GM19023 (cell line): ENCODE data around the gene HMG20B.
"Not testable (repeated sequence)": the region's sequence is repeated elsewhere in the genome, so short reads cannot be mapped to it uniquely, and the experiment has no call there.

Experiments used
- ATAC-seq: cut with Tn5 transposase; IDR thresholded peaks from one replicate; pipeline ENCODE4 v1.9.1; 2021; ENCODE audit warnings: mild to moderate bottlenecking, moderate library complexity; ENCODE audit not compliant: unreplicated experiment

Gene HMG20B

GRCh38 chr19:3572855-3573161, at the start of gene HMG20B:
TSS of gene HMG20B (plus strand) at chr19:3572944. CDS start at chr19:3573310, 366 bp downstream.
- no peak for ATAC-seq

DNA sequence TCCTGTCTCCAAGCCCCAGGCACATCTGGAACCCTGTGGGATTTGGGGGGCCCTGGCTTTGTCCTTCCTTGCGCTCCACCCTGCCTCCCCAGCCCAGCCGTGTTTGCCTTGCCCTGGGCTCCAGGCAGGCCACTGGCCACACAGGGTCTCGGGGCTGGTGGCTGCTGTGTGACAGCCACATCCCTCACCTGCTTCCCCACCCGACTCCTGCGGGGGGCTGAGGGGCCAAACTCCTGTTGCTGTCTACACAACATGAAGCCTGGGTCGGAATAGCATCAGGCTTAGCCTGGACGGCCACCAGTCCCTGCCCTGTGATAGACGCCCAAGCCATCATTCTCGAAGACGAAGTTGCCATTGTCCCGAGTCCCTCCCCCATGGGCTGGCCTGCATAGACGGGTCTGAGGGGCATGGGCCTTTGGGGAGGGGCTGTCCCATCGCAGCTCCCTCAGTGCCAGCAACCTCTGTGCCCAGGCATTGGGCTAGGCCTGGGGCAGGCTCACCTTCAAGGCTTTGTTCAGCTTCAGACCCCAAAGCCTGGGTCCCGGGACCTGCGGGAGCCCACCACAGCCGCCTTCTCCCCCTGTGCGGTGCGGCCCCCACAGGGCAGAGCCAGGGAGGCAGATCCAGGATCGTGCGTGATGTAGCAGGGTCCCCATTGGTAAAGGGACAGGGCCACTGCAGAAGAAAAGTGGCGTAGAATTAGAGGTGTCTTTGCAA, 49.2 kb upstream of the HMG20B start:
- no peak for ATAC-seq

- no peak for ATAC-seq
Observed at GRCh38 chr19:3524078-3524842, 48.5 kb upstream of the HMG20B start.

DNA sequence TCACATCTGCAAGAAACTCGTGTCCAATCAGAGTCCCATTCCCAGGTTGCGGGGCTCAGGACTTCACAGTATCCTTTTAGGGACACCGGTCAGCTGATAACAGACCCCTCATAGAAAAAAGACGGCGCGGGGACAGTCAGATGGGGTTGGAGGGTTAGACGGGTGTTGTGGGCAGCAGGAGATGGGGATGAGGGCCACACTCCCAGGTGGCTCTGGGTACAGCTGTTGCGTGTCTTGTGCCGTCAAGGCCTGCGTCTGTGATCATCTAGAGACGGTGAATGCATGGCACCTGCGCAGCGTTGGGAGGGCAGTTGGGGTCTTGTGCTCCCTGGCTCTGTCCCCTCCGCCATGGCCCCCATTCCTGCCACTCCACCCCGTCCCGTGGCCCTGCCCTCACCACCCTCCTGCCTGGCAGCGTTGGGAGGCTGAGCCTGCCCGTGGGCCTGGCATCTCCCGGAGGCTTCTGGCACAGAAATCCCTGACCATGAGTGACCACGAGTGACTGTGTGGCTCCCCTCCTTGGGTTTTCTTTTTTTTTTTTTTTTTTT, 47.8 kb upstream of the HMG20B start:
- no peak for ATAC-seq

DNA sequence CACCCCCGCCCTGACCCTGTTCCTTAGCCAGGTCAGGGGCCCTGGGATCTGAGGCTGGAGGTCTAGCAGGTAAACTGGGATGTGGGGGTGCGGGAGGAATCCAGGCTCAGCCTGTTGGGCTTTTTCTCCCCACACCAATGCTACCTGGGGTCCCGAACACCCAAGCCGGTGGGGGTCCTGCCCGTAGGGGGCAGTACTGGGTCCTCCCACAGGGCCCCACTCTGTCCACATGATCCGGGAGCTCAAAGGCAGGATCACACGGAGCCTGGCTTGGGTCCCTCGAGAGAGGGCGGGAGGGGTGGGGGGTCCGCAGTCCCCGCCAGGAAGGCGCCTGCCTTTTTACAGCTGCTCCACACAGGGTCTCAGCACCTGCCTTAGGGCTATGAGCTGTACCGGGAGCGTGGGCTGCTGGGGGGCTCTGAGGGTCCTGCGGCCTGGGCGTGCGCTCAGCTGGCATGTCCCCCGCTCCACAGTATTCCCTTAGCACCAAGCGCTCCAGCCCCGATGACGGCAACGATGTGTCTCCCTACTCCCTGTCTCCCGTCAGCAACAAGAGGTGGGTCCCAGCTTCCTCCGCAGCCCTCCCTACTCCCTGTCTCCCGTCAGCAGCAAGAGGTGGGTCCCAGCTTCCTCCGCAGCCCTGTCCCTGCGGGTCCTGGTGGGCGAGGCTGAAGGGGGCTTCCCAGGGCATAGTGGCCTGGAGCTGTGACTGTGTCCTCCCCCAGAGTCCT, 46.1 kb upstream of the HMG20B start:
- ATAC-seq: no peak

DNA sequence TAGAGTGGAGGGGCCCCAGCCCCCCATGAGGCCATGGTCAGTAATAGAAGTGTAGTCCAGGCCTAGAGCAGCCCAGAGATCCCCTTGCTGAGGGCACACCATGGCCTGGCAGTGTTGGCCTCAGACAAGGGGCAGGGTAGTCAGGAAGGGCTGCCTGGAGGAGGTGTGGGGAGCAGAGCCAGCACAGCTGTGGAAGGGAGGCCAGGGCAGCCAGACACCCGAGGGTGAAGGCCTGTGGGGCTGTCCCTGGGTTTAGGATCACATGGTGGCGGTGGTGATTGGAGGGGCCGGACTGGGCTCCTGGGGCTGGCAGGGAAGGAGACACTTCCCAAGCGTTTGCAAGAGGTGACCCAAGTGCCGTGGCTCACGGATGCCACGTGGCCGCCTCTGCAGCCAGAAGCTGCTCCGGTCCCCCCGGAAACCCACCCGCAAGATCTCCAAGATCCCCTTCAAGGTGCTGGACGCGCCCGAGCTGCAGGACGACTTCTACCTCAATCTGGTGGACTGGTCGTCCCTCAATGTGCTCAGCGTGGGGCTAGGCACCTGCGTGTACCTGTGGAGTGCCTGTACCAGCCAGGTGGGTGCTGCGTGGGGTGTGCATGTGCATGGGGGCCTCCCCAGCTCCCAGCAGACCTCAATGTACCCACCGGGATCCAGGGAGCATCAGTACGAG, 45.4 kb upstream of the HMG20B start:
- no peak for ATAC-seq

DNA sequence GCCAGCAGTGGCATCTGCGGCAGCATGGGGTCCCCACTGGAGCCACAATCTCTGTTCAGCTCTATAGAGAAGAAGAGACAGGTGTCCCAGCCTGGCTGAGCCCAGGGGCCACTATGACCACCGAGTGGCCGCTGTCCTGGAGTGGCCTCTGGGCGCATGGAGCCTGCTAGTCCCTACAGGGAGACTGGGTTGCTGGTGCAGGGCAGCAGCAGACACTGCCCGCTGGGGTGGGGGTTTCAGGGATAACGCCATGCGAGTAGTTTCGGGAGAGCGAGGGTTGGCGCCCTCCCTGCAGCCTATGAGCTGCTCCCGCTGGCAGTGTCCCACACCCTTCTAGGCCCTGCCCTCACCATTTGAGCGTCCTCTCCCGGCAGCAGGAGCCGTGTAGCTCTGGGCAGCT, 44.7 kb upstream of the HMG20B start:
- ATAC-seq: no peak

GRCh38 chr19:3528539-3529211, 44.1 kb upstream of the HMG20B start:
- no peak for ATAC-seq

DNA sequence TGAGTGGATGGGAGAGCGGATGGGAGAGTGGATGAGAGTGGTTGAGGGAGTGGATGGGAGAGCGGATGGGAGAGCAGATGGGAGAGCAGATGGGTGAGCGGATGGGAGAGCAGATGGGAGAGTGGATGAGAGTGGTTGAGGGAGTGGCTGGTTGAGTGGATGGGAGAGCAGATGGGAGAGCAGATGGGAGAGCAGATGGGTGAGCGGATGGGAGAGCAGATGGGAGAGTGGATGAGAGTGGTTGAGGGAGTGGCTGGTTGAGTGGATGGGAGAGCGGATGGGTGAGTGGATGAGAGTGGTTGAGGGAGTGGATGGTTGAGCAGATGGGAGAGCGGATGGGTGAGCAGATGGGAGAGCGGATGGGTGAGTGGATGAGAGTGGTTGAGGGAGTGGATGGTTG, 43.4 kb upstream of the HMG20B start:
- ATAC-seq: not testable (repeated sequence)

DNA sequence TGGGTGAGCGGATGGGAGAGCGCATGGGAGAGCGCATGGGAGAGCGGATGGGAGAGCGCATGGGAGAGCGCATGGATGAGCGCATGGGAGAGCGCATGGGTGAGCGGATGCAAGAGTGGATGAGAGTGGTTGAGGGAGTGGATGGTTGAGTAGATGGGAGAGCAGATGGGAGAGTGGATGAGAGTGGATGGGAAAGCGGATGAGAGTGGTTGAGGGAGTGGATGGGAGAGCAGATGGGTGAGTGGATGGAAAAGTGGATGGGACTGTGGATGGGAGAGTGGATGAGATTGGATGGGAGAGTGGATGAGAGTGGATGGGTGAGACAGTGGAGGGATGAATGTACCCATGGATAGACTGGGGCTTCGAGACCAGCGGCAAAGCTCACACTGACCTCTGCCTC, 42.4 kb upstream of the HMG20B start:
- no peak for ATAC-seq

GRCh38 chr19:3531716-3532115, 41.0 kb upstream of the HMG20B start:
- no peak for ATAC-seq

DNA sequence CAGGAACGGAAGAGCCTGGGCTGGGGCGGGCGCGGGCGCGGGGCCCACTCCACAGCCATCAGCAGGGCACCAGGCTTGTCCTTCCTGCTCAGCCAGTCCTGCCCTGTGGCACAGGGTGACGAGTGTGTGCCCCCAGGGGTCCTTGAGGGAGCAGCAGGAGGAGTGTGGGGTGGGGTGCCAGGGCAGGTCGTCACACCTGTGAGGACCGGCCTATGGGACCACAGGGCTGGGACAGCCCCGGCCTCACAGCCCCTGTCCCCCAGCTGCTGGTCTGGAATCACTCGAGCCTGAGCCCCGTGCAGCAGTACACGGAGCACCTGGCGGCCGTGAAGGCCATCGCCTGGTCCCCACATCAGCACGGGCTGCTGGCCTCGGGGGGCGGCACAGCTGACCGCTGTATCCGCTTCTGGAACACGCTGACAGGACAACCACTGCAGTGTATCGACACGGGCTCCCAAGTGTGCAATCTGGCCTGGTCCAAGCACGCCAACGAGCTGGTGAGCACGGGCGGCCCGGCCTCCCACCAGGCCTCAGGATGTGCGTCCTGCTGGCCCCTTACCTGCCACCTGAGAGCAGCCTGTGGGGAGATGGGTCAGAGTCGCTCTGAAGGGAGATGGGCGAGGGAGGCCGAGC, 40.5 kb upstream of the HMG20B start:
- ATAC-seq: no peak

DNA sequence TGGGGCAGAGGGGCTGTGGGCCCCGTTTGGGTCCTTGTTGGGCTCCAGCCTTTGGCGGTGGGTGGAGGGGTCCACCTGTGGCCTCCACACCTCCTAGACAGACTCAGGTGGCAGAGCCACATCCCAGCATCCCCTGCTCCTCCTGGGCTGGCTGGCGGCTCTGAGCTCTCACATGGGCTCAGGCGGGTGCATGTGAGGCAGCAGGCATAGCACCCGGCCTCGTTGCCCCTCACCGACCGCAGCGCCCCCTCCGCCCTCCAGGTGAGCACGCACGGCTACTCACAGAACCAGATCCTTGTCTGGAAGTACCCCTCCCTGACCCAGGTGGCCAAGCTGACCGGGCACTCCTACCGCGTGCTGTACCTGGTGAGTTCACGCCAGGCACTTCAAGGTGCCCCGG, 39.7 kb upstream of the HMG20B start:
- ATAC-seq: no peak

GRCh38 chr19:3533563-3534216, 39.1 kb upstream of the HMG20B start:
- no peak for ATAC-seq

- ATAC-seq: no peak
Observed at GRCh38 chr19:3534375-3535234, 38.1 kb upstream of the HMG20B start.

DNA sequence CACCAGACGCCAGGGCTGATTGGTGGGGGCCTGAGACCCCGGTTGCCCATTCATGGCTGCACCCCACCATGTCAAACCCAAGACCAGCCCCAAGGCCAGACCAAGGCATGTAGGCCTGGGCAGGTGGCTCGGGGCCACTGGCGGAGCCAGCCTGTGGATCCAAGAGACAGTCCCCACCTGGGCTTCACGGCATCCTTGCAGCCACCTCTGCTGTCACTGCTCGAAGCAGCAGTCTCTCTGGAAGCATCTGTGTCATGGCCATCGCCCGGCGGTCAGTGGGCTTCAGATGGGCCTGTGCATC, 37.6 kb upstream of the HMG20B start:
- ATAC-seq: no peak

DNA sequence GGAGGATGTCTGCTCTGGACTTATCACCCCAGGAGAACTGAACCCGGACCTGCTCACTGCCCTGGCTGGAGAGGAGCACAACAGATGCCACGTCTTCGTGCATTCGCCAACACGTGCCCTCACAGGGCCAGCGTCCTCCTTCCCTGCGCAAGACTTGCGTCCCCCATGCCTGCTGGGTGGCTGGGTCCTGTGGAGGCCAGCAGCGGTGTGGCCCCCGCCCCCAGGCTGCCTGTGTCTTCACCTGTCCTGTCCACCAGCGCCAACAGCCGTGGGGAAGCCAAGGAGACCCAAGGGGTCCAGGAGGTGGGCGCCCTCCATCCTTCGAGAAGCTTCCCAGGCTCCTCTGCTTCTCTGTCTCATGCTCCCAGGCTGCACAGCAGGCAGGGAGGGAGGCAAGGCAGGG, 37.2 kb upstream of the HMG20B start:
- no peak for ATAC-seq

GRCh38 chr19:3535981-3536380, 36.8 kb upstream of the HMG20B start:
- ATAC-seq: no peak
